Thyroid gland (tissue), 4 donors: Measurements from ENCODE around the gene RGS13. TPM values are rescaled to one million over a fixed set of nuclear protein-coding genes. Genes with fewer than 3 reads are reported as not detected.

Source experiments
- DNase-seq, 2 donors: peaks; one replicate each; pipeline ENCODE4 v3.0.0-alpha.2; 2019
- H3K27ac ChIP-seq, 3 donors: fragments of 200-600 bp; sonication (generic); 1 replicate in 2 of 3; 2 replicates in 1 of 3; pipeline ENCODE4 v1.5.1; 2016 to 2019; ENCODE audit warnings: mild to moderate bottlenecking in 1 of 3, moderate library complexity in 1 of 3
- H3K27me3 ChIP-seq: fragments of 200-600 bp; sonication (generic); one replicate; pipeline ENCODE4 v1.5.1; 2019
- H3K36me3 ChIP-seq, 2 donors: fragments of 200-600 bp; sonication (generic); one replicate each; pipeline ENCODE4 v1.5.1; 2016 to 2019
- H3K4me1 ChIP-seq, 2 donors: fragments of 200-600 bp; sonication (generic); one replicate each; pipeline ENCODE4 v1.5.1; 2017 to 2019
- H3K4me3 ChIP-seq, 3 donors: fragments of 200-600 bp; sonication (generic); replicated peaks in 1 of 3; 1 replicate in 2 of 3; 2 replicates in 1 of 3; pipeline ENCODE4 v1.5.1; 2016; ENCODE audit warnings: mild to moderate bottlenecking in 1 of 3
- H3K9me3 ChIP-seq: fragments of 200-600 bp; sonication (generic); one replicate; pipeline ENCODE4 v1.5.1; 2017
- POLR2A ChIP-seq, 2 donors: fragments of 450-650 bp; IDR thresholded peaks; one replicate each; pipeline ENCODE4 v1.6.1; 2017; ENCODE audit warnings: antibody characterized with exemption in 2 of 2, mild to moderate bottlenecking in 2 of 2, moderate library complexity in 1 of 2
- WGBS, 2 donors: methylation state at CpG; one replicate each; pipeline ENCODE4 v1.1.5; 2017; 5-methylcytosine and 5-hydroxymethylcytosine counted together
- intact Hi-C: fragments of 100-400 bp; cut with DNase I; formaldehyde crosslinking; loops from one replicate; pipeline ENCODE4 v1.15.1; 2023
- total RNA-seq, 4 donors: library from RNA; depleted of rRNA; stranded (reverse); fragments of >200 nt; gene quantifications; one replicate each; pipeline ENCODE4 v1.2.3, GENCODE V29; 2016
- TF ChIP-seq, protein P1 (sequence below), 6 experiments: fragments of 200-600 bp in 3 of 6; fragments of 450-650 bp in 3 of 6; sonication (generic) in 3 of 6; IDR thresholded peaks; one replicate each; pipeline ENCODE4 v1.5.1; 2016 to 2019; ENCODE audit warnings: antibody characterized with exemption in 6 of 6, mild to moderate bottlenecking in 2 of 6, inconsistent platforms in 1 of 6, moderate library complexity in 1 of 6

Gene RGS13
- total RNA-seq, 4 donors from 2014 or later = not detected

- H3K27ac ChIP-seq = no peak overlapping the region
- intact Hi-C loops = no loop called here
- no peak overlapping the region for H3K4me3 ChIP-seq
- no peaks in the 10 kb centered on the region for H3K27me3 ChIP-seq
- no peak for DNase-seq
- 94 to 98% methylated on average over 2 of the region's 2 CpGs for whole genome bisulfite sequencing, 2 donors
- H3K36me3 ChIP-seq = no peaks in the 10 kb centered on the region
- H3K9me3 ChIP-seq = no peaks in the 10 kb centered on the region
- H3K4me1 ChIP-seq = no peaks in the 10 kb centered on the region
- TF ChIP-seq POLR2A (IDR thresholded peaks at IDR 0.05) = no peak
- TF ChIP-seq, protein P1, sequence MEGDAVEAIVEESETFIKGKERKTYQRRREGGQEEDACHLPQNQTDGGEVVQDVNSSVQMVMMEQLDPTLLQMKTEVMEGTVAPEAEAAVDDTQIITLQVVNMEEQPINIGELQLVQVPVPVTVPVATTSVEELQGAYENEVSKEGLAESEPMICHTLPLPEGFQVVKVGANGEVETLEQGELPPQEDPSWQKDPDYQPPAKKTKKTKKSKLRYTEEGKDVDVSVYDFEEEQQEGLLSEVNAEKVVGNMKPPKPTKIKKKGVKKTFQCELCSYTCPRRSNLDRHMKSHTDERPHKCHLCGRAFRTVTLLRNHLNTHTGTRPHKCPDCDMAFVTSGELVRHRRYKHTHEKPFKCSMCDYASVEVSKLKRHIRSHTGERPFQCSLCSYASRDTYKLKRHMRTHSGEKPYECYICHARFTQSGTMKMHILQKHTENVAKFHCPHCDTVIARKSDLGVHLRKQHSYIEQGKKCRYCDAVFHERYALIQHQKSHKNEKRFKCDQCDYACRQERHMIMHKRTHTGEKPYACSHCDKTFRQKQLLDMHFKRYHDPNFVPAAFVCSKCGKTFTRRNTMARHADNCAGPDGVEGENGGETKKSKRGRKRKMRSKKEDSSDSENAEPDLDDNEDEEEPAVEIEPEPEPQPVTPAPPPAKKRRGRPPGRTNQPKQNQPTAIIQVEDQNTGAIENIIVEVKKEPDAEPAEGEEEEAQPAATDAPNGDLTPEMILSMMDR (IDR thresholded peaks at IDR 0.05) = no peak
Observed at GRCh38 chr1:192592981-192593708, 42.8 kb upstream of the RGS13 start.

GRCh38 chr1:192595299-192595698, 40.6 kb upstream of the RGS13 start:
- 78 to 80% methylated on average over 3 of the region's 3 CpGs for WGBS, 2 donors
- H3K27me3 ChIP-seq = no peaks in the 10 kb centered on the region
- H3K4me1 ChIP-seq = no peaks in the 10 kb centered on the region
- intact Hi-C loops = no loop called here
- no peak for DNase-seq
- H3K36me3 ChIP-seq = no peaks in the 10 kb centered on the region
- H3K9me3 ChIP-seq = no peaks in the 10 kb centered on the region
- TF ChIP-seq, protein P1 (IDR thresholded peaks at IDR 0.05) = no peak
- TF ChIP-seq POLR2A (IDR thresholded peaks at IDR 0.05) = no peak
- H3K4me3 ChIP-seq = no peak overlapping the region
- H3K27ac ChIP-seq = no peak overlapping the region

DNA sequence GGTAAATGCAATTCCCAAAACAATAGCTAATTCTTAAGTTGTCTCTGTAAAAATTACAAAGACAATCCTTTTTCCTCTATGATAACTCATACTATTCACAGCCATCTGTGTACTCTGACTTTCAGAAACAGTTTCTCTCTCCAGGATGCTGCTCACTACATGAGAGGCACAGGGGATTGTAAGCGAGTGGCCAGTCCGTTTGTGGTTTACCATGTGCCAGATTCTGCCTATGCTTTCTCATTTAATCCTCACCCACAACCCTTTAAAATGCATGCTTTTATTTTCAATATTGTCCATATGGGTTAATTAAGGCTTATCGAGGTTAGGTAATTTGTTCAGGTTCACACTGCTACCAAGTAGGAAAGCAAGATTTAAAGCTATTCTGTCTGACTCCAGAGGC, 37.4 kb upstream of the RGS13 start:
- intact Hi-C loops = no loop called here
- Histone ChIP-seq H3K27ac (no peak overlapping the region), H3K36me3 (no peaks in the 10 kb centered on the region), H3K27me3 (no peaks in the 10 kb centered on the region), H3K4me3 (no peak overlapping the region), H3K9me3 (no peaks in the 10 kb centered on the region), H3K4me1 (no peaks in the 10 kb centered on the region)
- 84 to 92% methylated on average over 3 of the region's 3 CpGs for WGBS, 2 donors
- DNase-seq = no peak
- no peak for TF ChIP-seq POLR2A (IDR thresholded peaks at IDR 0.05)
- TF ChIP-seq, protein P1 (IDR thresholded peaks at IDR 0.05) = no peak

DNA sequence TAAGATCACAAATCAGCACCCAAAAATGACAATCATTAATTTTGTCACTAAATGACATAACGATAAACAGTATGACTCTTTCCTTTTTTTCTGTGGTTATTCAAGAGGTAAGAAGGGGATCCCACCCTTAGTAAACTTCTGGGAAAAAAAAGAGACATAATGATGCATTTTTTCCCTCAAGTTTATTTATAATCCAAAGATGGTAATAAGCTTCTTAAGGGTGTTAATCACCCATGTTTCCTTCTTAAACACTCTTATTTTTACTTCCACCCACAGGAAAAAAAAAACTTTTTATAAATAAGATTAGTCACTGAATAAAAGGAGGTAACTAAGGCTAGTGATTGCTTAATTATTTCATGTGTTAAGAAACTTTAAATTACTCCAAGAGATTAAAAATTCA, 35.7 kb upstream of the RGS13 start:
- 86 to 87% methylated on average over 1 of the region's 1 CpG for WGBS, 2 donors
- Histone ChIP-seq H3K27me3 (no peaks in the 10 kb centered on the region), H3K4me3 (no peak overlapping the region), H3K4me1 (no peaks in the 10 kb centered on the region), H3K36me3 (no peaks in the 10 kb centered on the region), H3K9me3 (no peaks in the 10 kb centered on the region), H3K27ac (no peak overlapping the region)
- no peak for DNase-seq
- intact Hi-C loops = no loop called here
- TF ChIP-seq, protein P1 (IDR thresholded peaks at IDR 0.05) = no peak
- TF ChIP-seq POLR2A (IDR thresholded peaks at IDR 0.05) = no peak

- TF ChIP-seq, protein P1 (IDR thresholded peaks at IDR 0.05) = no peak
- TF ChIP-seq POLR2A (IDR thresholded peaks at IDR 0.05) = no peak
- 90 to 100% methylated on average over 1 of the region's 1 CpG for WGBS, 2 donors
- intact Hi-C loops = no loop called here
Observed at GRCh38 chr1:192601143-192601542, 34.8 kb upstream of the RGS13 start.

More at GRCh38 chr1:192601143-192601542, 34.8 kb upstream of the RGS13 start:
- DNase-seq = no peak
- Histone ChIP-seq H3K4me3 (no peak overlapping the region), H3K27me3 (no peaks in the 10 kb centered on the region), H3K27ac (no peak overlapping the region), H3K4me1 (no peaks in the 10 kb centered on the region), H3K9me3 (no peaks in the 10 kb centered on the region), H3K36me3 (no peaks in the 10 kb centered on the region)
